ENCODE data around the gene VSIG8.

DNA sequence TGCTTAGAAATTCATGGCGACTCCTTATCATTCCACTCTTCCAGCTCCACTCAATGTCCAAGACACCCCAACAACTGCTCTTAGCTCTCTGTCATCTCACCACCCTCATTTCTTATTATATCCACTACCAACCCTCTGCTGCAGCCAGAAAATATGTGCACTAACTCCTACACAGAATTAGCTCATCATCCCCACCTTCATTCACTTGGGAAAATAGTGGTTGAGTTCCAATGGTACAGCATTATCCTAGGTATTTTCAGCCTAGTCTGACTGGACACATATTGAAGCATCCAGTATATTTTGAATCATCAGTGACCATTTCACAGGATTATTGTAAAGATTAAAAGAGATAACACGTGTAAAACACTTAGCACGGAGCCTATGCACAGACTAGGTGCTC is 16.7 kb upstream of the VSIG8 start:
- TF ChIP-seq, protein P1, sequence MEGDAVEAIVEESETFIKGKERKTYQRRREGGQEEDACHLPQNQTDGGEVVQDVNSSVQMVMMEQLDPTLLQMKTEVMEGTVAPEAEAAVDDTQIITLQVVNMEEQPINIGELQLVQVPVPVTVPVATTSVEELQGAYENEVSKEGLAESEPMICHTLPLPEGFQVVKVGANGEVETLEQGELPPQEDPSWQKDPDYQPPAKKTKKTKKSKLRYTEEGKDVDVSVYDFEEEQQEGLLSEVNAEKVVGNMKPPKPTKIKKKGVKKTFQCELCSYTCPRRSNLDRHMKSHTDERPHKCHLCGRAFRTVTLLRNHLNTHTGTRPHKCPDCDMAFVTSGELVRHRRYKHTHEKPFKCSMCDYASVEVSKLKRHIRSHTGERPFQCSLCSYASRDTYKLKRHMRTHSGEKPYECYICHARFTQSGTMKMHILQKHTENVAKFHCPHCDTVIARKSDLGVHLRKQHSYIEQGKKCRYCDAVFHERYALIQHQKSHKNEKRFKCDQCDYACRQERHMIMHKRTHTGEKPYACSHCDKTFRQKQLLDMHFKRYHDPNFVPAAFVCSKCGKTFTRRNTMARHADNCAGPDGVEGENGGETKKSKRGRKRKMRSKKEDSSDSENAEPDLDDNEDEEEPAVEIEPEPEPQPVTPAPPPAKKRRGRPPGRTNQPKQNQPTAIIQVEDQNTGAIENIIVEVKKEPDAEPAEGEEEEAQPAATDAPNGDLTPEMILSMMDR (IDR thresholded peaks at IDR 0.05) = no peak
- no peak for TF ChIP-seq POLR2A (IDR thresholded peaks at IDR 0.05)
